NCI-H2196 (cell line): ENCODE data around the gene MCM9.
"Not testable (repeated sequence)": the region's sequence is repeated elsewhere in the genome, so short reads cannot be mapped to it uniquely, and the experiment has no call there.

Experiments
- DNase-seq: peaks from one replicate; lab custom pipeline; 2025; ENCODE audit not compliant: unreplicated experiment; lab: John Stamatoyannopoulos, UW

The MCM9 gene

DNA sequence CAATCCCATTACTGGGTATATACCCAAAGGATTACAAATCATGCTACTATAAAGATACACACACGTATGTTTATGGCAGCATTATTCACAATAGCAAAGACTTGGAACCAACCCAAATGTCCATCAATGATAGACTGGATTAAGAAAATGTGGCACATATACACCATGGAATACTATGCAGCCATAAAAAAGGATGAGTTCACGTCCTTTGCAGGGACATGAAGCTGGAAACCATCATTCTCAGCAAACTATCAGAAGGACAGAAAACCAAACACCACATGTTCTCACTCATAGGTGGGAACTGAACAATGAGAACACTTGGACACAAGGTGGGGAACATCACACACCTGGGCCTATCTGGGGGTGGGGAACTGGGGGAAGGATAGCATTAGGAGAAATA, 66.1 kb downstream of the MCM9 start:
- not testable (repeated sequence) for DNase-seq

DNA sequence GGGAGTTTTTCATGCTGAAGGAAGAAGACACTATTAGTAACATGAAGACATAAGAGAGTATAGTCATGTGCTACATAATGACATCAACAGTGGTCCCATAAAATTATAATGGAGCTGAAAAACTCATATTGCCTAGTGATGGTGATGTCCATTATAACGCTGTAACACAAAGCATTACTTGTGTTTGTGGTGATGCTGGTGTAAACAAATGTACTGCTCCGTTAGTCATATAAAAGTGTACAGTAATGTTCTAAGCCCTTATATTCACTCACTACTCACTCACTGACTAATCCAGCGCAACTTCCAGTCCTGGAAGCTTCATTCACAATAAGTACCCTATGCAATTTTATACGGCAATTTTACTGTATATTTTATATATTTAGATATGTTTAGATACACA, 67.8 kb downstream of the MCM9 start:
- no peak for DNase-seq

DNA sequence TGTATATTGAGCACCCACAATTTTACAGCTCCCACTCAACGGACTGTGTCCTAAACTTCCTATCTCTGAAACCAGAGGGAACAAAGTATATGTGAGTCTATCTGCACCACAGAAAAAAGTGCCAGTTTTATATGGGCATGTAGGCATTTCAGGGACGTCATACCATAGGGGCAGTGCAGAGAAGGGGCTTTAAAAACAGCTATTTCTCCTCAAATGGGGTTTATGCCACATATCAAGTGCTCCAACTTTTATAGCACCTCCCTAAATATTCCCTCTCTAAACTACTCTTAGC, 69.9 kb downstream of the MCM9 start:
- no peak for DNase-seq

DNA sequence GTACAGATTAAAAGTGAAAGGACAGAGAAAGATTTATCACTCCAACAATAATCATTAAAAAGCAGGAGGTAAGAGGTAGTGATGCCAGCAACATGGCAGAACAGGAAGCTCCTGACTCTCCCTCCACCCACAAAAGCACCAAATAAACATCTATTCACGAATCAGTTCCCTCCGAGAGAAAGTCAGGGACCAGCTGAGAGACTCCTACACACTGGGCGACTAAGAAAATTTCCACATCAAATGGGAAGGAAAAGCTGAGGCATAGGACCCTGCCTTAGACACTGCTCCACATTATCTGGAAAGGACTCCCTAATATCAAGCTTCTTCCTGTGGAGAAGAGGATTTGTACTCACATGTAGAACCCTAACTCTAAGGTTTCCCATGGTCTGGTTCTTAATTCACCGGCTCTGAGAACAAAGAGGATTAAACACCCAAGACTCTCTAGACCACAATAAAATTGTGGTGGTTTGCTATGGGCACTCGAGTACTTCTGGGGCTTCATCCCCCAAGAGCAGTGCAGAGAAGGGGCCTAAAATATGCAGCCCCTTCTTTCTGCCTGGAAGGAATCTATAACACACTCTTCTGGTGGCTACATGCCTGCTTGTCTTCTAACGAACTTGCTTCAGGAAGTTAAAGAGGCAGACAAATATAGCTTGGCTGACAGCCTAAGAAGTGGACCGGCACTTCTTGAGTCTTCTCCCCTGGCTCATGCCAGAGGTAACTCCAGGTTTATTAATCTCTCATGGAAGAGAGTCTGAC, 70.4 kb downstream of the MCM9 start:
- no peak for DNase-seq

DNA sequence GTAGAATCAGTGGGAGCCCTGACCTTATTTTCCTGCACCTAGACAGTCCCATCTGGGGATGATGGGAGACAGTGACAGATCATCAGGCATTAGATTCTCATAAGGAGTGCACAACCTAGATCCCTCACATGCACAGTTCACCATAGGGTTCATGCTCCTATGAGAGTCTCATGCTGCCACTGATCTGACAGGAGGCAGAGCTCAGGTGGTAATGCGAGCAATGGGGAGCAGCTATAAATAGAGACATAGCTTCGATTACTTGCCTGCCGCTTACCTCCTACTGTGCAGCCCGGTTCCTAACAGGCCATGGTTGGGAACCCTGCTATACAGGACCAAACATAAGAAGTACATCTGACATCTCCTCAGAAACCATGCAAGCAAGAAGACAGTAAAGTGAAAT, 72.5 kb downstream of the MCM9 start:
- no peak for DNase-seq

DNA sequence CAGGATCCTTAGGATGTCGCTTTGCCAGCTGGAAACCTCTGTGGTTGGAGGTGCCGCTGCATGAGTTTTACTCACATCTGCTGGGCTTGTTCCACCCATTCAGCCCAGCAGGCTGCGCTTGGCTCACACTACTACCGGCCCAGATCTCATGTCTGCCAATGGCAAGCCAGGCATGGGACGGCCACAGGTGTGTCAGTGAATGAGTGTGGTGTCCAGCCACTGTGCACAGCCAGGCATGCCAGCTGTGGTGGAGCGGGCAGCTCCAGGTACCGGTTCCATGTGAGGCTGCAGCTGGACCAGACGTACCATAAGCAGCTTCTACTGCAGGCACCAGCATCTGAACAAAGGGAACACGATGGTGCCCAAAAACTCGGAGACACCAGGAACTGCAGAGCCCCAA, 74.1 kb downstream of the MCM9 start:
- DNase-seq, result no peak

DNA sequence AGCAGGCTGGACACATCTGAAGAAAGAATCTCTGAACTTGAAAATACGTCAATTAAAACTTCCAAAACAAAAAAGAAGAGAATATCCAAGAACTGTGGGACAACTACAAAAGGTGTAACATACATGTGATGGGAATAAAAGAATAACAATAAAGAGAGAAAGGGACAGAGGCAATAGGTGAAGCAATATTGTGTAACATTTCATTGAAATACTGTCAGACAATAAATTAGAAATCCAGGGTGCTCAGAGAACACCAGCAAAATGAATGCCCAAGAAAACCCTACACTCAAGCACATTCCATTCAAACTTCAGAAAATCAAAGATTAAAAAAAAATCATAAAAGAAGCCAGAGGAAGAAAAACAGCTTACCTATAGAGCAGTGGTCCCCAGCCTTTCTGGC, 74.6 kb downstream of the MCM9 start:
- DNase-seq, result no peak

DNA sequence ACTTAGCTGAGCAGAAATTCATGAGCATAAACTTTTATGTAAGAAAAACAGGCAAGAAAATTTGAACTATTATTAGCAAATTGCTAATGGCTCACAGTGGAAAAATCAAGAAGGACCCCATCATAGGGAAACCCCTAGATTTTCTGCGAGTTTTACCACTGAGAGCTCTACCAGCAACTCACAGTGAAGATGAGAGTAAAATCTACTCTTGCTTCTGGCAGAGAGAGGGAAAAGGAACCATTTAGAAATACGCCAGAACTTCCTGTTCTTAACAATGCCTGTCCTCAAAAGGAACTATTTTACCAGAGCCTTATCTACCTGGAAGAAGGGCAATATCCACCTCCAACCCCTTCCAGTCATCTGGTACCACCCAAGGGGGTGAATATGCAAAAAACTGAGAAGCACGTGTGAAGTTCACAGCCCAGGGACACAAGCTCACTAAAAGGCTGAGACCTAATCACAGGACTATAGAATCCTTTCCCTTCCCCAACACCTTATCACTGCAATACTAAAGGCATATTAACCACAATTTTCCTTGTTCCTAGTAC, 75.4 kb downstream of the MCM9 start:
- DNase-seq, result no peak

DNA sequence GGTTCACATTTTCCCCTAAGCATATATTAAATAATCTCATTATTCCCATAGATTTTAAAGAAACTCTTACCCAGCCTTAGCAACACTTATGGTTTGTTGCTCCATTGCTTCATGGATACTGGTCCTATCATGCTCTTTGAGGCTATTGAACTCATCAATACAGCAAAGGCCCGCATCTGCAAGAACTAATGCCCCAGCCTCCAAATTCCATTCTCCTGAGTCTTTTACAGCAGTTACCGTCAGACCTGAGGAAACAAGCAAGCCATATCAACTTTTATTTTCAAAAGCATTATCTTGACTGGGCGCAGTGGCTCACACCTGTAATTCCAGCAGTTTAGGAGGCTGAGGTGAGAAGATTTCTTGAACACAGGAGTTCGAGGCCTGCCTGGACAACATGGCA, 78.7 kb downstream of the MCM9 start:
- no peak for DNase-seq

DNA sequence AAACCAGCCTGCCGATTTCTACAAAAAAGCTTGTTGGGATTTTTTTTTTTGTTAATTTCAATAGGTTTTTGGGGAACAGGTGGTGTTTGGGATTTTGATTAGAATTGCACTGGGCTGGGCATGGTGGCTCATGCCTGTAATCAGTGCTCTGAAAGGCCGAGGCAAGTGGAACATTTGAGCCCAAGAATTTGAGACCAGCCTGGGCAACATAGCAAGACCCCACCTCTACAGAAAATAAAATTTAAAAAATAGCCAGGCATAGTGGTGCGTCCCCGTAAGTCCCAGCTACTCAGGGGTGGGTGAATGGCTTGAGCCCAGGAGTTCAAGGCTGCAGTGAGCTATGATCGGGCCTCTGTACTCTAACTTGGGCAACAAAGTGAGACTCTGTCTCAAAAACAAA, 81.6 kb downstream of the MCM9 start:
- no peak for DNase-seq

DNA sequence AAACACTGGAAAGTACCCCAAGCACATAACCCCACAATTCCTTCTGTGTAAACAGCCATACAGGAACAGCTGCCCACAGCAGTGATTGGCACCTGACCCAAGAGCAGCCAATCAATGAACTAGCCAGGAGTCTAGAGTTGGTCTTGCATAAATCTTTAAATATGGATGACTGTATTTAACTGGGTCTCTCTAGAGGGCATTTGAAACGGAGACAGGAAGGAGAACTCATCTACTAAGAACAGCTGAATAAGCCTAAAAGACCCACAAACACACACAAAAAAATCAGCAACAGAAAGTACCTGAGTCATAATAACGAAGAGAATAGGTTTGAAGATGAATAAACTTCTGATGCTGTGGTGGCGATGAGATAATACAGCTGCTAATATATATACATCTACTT, 90.0 kb downstream of the MCM9 start:
- no peak for DNase-seq

DNA sequence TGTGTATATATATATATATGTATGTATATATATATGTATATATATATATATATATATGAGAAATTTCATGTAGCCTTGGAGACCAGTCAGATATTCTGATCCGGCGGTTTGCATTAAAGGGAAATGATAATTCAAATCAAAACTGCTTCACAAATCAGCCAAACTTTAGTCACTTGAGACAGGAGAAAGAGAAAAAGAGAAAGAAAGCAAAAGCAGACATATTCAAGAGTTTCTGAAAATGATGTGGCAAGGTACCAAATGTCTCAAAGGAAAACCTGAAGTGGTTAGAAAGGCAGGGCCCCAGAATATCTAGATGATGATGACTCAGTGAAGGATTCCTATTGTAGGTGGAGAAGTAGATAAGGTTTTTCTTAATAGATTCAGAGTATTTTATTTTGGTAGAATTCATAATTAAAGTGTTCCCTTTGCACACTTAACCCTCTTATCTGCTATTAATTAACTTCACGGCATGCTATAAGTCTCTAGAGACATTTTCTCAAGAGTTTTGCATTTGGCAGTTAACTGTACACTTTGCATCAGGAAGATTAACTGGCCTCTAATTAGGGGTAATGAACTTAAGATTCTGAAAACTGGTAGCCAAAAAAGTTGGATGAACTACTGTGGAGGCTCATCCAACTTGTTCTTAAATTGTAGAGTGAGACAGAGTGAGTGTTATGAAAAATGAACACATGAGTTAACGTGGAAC, 91.1 kb downstream of the MCM9 start:
- no peak for DNase-seq

DNA sequence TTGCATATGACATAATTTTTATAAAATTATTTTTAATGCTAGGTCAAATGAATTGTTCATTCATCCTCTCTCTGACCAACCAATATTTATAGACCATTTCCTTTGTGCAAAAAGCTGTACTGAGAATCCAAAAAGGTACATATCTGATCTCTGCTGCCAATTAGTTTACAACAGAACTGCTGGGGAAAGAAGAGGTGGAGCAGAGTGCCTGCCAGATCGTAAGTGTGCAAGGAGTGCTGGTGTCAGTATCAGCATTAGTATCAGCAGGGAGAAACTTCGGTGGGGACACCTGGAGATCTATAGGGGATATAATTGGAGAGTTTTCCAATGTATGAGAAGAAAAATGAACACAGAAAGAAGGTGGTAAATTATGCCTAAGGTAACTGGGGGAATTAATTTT, 104.3 kb downstream of the MCM9 start:
- DNase-seq, result no peak

DNA sequence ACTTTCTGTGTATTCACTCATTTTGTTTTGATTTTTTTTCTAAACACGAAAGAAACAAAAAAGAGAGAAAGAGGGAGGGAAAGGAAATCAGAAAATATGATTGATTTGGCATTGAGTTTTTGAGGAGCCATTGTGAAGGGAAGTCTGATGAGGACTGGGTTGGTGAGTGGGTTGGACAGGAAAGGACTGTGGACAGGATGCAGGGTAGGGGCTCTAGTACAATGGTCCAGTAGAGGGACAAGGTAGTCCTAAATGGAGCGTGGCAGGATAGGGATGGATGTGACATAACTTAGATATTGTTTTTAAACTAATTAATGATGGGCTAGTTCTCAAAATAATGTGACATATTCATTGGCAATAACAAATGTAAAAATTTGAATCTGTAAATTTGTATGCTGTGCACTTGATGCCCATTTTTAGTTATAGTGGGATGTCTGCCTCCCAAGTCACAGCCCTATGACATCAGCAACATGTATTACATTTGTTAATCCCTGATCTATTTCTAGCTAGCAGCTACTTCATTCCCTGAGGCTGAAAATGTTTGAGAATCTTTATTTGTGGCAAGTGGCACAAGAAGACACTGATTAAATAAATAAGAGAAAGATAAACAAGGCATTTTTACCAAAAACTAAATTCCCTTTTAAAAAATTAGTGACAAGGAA, 105.0 kb downstream of the MCM9 start:
- no peak for DNase-seq

DNA sequence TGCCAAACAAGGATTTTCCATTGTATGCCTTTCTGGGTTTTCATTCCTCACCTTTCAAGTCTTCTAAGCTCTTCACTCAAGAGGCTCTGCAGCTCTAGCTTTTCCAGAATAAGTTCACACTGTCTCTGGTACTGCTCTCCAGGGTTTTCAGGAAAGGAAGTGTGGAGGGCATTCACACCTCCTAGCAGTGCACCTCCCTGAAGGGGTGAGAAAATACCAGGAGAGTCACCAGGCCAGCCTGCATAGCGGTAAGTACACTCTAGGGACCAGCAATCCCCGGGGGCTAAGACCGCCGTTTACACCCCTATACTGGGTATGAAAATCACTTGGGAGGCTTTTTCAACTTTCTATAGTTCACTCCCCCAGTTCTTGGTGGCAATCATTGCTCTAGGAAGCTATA, 108.9 kb downstream of the MCM9 start:
- no peak for DNase-seq

DNA sequence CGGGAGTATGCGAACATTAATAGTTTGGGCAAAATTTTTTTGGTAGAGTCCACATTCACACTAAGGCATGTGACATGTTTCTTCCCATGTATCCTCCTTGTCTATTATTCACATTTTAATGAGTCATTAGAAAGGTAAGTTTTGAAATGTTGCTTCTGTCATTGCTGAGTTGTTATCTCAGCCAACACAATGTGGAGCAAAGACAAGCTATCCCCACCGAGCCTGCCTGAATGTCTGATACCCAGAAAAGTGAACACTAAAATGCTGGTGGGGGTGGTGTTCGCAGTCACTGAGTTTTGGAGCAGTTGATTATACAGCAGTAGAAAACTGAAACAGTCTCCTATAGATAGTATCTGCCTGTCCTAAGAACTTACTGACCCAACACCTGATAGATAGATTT, 109.3 kb downstream of the MCM9 start:
- DNase-seq, result no peak

DNA sequence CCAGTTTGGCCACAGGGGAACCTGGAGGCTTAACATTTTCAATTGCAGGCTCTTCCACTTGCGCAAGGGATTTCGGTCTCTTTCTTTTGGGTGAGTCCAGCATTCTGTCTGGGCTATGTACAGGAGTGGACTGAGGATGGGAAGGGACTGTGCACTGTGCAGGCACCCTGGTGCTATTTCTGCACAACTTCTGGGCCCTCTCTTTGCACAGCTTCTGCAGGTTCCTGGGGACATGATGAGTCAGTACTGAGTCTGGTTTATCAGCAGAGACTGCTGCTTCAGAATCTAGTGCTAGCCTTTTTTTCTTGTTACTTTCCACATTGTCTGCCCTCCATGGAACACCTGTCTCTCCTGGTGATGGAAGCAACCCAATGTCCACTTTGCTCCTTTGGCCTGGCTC, 119.5 kb downstream of the MCM9 start:
- no peak for DNase-seq

DNA sequence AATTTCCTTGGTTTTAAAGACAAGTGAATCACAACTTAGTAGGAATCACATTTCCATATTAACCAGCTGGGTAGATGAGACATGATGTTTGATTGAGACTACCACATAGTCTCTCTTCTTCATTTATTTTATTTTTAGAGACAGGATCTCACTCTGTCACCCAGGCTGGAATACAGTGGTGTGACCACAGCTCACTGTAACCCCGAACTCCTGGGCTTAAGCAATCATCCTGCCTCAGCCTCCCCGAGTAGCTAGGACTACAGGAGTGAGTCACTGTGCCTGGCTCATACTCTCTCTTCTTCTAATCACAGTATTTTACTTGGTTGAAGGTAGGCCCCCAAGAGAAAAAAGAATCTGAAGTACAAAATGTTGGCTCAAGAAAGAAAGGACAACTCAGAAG, 121.2 kb downstream of the MCM9 start:
- DNase-seq, result no peak

DNA sequence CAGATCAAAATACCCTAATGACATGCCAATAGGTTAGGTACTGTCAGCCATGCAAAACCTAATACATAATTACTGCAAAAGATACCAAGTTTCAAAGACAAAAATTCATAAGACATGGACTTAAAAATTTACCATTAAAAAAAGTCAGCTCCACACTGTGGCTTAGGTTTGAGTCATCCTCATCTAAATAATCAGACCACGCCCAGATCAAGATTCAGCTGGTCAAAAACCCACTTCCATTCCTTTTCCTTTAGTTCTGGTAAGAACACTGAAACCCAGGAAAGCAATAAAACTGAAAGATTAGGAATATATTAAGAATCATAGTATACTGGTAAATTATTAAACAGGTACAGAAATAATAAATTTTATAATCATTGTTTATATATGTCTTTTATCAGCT, 122.0 kb downstream of the MCM9 start:
- DNase-seq, result no peak

DNA sequence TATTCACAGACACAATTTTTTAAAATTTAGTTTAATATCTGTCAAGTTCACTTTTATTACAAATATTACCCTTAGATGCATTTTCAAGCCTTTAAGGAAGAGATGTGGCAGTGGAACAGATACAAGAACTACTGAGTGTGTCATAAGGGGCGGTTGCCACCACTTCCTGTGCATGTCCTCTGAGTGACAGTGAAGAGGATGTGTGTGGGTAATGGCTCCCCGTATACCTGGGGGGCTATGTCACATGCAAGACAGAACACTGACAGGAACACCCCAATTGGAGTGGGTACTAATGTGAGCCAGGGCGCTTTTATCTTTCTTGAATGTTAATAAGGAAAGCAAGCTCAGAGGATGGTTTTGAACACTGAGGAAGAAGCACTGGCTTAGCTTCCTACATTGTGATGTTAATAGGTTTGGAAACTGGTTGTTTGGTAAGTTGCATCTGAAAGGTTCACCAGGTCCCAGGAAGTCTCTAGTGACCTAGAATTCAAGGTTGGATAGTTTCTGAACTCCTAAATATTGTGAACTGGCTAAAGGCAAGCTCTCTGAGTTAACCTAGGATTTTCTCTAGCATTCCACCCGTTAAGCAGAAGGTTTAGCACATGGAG, 124.4 kb downstream of the MCM9 start:
- no peak for DNase-seq

DNA sequence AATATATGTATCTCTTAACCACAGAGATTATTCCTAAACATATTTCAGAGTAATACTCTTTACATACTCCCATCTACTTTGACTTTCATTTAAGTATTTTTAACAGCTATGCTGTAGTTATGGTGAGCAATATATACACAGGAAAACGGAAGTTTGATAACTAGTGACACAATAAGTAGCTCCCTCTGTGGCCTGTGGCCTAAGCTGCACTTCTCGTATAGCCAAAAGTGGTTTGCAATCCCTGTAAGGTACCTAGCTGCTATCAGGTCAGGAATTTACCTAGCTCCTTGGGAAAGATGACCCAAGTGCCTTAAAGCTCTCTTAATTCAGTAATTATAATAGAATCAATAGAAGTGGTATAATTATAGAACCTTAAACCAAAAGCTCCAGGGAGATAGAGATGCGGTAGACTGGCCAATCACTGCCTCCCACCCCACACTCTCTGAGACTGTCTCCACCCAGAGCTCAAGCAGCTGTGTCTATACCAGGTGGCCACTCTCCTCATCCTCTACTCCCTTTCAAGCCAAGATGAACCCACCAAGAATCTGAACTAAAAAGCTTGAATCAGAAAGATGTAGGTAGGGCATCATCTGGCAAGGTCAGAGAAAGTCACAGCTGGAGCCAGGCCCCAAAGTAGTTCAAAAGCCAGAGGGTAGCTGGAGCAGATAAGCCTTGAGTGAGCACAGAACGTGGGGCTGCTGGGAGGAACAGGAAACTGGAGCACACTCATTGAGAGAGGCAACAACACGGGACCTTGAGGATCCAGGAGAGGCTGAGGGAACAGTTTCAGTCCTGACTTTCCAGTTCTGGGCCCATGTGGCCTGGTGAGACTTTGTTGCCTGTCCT, 125.9 kb downstream of the MCM9 start:
- DNase-seq, result no peak
